GM10266 (cell line): ENCODE data around the gene TSPAN9.

Source experiments
- DNase-seq: peaks from one replicate; pipeline ENCODE4 v3.0.0; 2012; ENCODE audit errors: extremely low spot score
- TF ChIP-seq, protein P1 (sequence below): IDR thresholded peaks from 2 replicates; pipeline ENCODE4 v1.5.1; 2012; ENCODE audit warnings: mild to moderate bottlenecking, low read depth; ENCODE audit not compliant: control insufficient read depth, insufficient read depth; ENCODE audit errors: missing control alignments

The TSPAN9 gene

GRCh38 chr12:3124917-3125316 lies 47.7 kb downstream of the TSPAN9 start:
- TF ChIP-seq, protein P1, sequence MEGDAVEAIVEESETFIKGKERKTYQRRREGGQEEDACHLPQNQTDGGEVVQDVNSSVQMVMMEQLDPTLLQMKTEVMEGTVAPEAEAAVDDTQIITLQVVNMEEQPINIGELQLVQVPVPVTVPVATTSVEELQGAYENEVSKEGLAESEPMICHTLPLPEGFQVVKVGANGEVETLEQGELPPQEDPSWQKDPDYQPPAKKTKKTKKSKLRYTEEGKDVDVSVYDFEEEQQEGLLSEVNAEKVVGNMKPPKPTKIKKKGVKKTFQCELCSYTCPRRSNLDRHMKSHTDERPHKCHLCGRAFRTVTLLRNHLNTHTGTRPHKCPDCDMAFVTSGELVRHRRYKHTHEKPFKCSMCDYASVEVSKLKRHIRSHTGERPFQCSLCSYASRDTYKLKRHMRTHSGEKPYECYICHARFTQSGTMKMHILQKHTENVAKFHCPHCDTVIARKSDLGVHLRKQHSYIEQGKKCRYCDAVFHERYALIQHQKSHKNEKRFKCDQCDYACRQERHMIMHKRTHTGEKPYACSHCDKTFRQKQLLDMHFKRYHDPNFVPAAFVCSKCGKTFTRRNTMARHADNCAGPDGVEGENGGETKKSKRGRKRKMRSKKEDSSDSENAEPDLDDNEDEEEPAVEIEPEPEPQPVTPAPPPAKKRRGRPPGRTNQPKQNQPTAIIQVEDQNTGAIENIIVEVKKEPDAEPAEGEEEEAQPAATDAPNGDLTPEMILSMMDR = no peak
- no peak for DNase-seq

DNA sequence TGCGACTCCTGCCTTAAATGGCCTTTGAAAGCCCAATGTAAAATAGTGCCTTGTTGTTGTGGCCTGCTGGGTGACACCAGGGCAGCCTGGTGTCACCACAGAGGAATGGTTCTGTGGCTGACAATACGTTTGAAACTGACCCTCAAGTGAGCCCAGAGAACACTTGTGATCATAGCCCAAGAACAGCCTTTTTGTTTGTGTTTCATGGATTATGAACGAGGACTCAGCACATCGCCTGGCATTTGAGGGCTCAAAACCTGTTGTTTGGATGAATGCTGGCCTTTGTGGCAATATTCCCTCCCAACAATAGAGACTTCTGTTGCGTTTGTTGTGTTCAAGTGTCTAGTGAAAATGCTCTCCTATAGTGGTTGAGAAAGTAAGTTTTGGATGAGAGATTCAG lies 48.5 kb downstream of the TSPAN9 start:
- no peak for DNase-seq
- TF ChIP-seq, protein P1 = no peak

DNA sequence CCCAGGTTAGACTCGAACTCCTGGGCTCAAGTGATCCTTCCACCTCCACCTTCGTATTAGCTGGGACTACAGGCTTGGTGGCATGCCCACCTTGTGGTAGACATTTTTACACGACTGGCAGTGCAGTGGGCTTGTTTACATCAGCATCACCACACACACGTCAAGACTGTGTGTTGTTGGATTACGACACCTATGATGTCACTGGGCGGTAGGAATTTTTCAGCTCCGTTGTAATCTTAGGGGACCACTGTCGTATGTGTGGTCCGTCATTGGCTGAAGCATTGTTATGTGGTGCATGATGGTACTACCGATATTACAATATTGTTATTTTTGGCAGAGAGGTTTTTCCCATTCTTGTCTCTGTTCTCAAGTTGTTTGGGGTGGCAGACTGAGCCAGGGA lies 50.7 kb downstream of the TSPAN9 start:
- DNase-seq = no peak
- TF ChIP-seq, protein P1 = no peak

DNA sequence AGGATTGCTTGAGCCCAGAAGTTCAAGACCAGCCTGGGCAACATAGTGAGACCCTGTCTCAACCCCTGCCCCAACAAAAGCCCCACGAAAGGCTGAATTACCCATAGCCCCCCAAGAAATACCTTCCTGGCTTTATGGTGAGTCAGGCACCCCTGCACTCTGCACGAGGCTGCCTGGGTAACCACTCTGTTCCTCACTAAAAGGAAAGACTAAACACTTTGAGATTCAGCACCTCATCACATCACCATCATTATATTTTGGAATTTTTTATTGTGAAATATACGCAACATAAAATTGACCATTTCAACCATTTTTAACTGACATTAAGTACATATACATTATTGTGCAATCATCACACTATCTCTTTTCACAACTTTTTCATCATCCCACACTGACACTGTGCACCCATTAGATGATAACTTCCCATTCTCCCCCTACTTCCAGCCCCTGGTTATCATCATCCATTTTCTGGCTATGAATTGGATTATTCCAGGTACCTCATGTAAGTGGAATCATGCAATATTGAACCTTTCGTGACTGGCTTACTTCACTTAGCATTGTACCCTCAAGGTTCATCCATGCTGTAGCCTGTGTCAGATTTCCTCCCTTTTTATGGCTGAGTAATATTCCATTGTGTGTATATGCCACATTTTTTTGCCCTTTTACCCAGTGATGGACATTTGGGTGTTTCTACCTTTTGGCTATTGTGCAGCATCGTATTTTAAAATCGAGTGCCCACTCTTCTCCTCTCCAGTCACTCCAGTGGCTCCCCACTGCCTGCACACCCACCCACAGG lies 51.5 kb downstream of the TSPAN9 start:
- no peak for DNase-seq
- TF ChIP-seq, protein P1 = no peak

GRCh38 chr12:3129301-3130056 lies 52.3 kb downstream of the TSPAN9 start:
- no peak for DNase-seq
- TF ChIP-seq, protein P1 = no peak

GRCh38 chr12:3130057-3130830 lies 53.1 kb downstream of the TSPAN9 start:
- no peak for DNase-seq
- TF ChIP-seq, protein P1 = no peak

GRCh38 chr12:3131129-3131528 lies 54.0 kb downstream of the TSPAN9 start:
- TF ChIP-seq, protein P1 = no peak
- DNase-seq = no peak
